OCI-LY7 (cell line): ENCODE results near the gene KCNJ12. TPM values are rescaled to one million over a fixed set of nuclear protein-coding genes. Genes with fewer than 3 reads are reported as not detected.
"Not testable (repeated sequence)": the region's sequence is repeated elsewhere in the genome, so short reads cannot be mapped to it uniquely, and the experiment has no call there.

Experiments
- BruUV-seq: library from RNA; stranded (reverse); fragments of 400-500 nt; replicated peaks from 2 replicates; lab custom pipeline; 2021; lab: Mats Ljungman, UMichigan
- CTCF ChIA-PET: fragments of 300-600 bp; sonication (Branson Sonifier 250); formaldehyde crosslinking; loops from one replicate; lab custom pipeline; 2022; ENCODE audit warnings: antibody characterized with exemption; ENCODE audit not compliant: unreplicated experiment; lab: Charles Lee
- POLR2A ChIA-PET: fragments of 300-600 bp; sonication (Branson Sonifier 250); formaldehyde crosslinking; loops from one replicate; lab custom pipeline; 2022; ENCODE audit warnings: antibody characterized with exemption; lab: Charles Lee
- DNase-seq: peaks from one replicate; pipeline ENCODE4 v3.0.0-alpha.2; 2015; ENCODE audit warnings: low spot score
- H2AFZ ChIP-seq: fragments of 200-600 bp; sonication (generic), shearing (Covaris generic); 2 replicates; pipeline ENCODE4 v1.6.1; 2014; ENCODE audit warnings: mild to moderate bottlenecking, antibody characterized with exemption, low read length, moderate library complexity
- H3K27ac ChIP-seq: fragments of 200-600 bp; sonication (generic); 2 replicates; pipeline ENCODE4 v1.5.1; 2014; ENCODE audit warnings: mixed run types, low read depth, mild to moderate bottlenecking, moderate library complexity, low read length, inconsistent platforms; ENCODE audit not compliant: poor library complexity, severe bottlenecking
- H3K36me3 ChIP-seq: fragments of 200-600 bp; sonication (generic); 2 replicates; pipeline ENCODE4 v1.6.1; 2014; ENCODE audit warnings: mild to moderate bottlenecking, antibody characterized with exemption, low read length, moderate library complexity, mixed read lengths; ENCODE audit not compliant: insufficient read depth
- H3K4me1 ChIP-seq: fragments of 200-600 bp; sonication (generic); 2 replicates; pipeline ENCODE4 v1.5.1; 2014; ENCODE audit warnings: mild to moderate bottlenecking, low read length; ENCODE audit not compliant: insufficient read depth, poor library complexity, severe bottlenecking
- H3K4me2 ChIP-seq: fragments of 200-600 bp; sonication (generic); 2 replicates; pipeline ENCODE4 v1.6.1; 2014; ENCODE audit warnings: mild to moderate bottlenecking, low read length
- H3K4me3 ChIP-seq: fragments of 200-600 bp; sonication (generic); 2 replicates; pipeline ENCODE4 v1.5.1; 2014; ENCODE audit warnings: mild to moderate bottlenecking, low read depth, low read length; ENCODE audit not compliant: poor library complexity, severe bottlenecking
- H3K79me2 ChIP-seq: fragments of 200-600 bp; sonication (generic); 2 replicates; pipeline ENCODE4 v1.6.1; 2016; ENCODE audit warnings: low read depth, mild to moderate bottlenecking, low read length, moderate library complexity, mixed read lengths; ENCODE audit not compliant: insufficient read depth
- H3K9me2 ChIP-seq: fragments of 200-600 bp; sonication (generic); 2 replicates; pipeline ENCODE4 v1.6.1; 2016; ENCODE audit warnings: mild to moderate bottlenecking, low read length, mixed read lengths; ENCODE audit not compliant: insufficient read depth
- H3K9me3 ChIP-seq: fragments of 200-600 bp; sonication (generic); 2 replicates; pipeline ENCODE4 v1.6.1; 2014; ENCODE audit warnings: mild to moderate bottlenecking, mixed run types, low read length, mixed read lengths
- H4K20me1 ChIP-seq: fragments of 200-600 bp; sonication (generic); 2 replicates; pipeline ENCODE4 v1.6.1; 2014; ENCODE audit warnings: mild to moderate bottlenecking, antibody characterized with exemption, low read length, moderate library complexity, mixed read lengths; ENCODE audit not compliant: insufficient read depth
- CTCF ChIP-seq: fragments of 200-600 bp; sonication (generic); conservative IDR thresholded peaks from 2 replicates; pipeline ENCODE4 v1.5.1; 2014; ENCODE audit warnings: mild to moderate bottlenecking, antibody characterized with exemption, low read length, moderate library complexity, mixed read lengths
- EZH2phosphoT487 ChIP-seq: fragments of 200-600 bp; sonication (generic); IDR thresholded peaks from 2 replicates; pipeline ENCODE4 v1.6.1; 2018; ENCODE audit warnings: low read depth, borderline replicate concordance, mild to moderate bottlenecking, mixed run types, antibody characterized with exemption, low read length, moderate library complexity, mixed read lengths
- intact Hi-C: fragments of 100-400 bp; cut with micrococcal nuclease; formaldehyde crosslinking; loops from one replicate; pipeline ENCODE4 v1.10.0; 2022; ENCODE audit not compliant: unreplicated experiment
- total RNA-seq, 2 experiments: library from RNA; depleted of rRNA in 1 of 2; stranded (reverse); fragments of >200 nt in 1 of 2; shearing (Covaris generic) in 1 of 2; gene quantifications; 2 replicates each; pipeline ENCODE4 v1.2.3, GENCODE V29; 2014 to 2022

Gene KCNJ12
- total RNA-seq, 2 experiments from 2014 or later = 0.16 to 0.17 TPM

GRCh38 chr17:21453144-21453898 is 77.2 kb downstream of the KCNJ12 start:
- CTCF ChIA-PET = no interaction called here
- Histone ChIP-seq H3K36me3 (no peaks in the 10 kb centered on the region), H2AFZ (no peak overlapping the region), H3K4me1 (no peaks in the 10 kb centered on the region), H3K9me3 (no peaks in the 10 kb centered on the region), H3K4me3 (no peak overlapping the region), H3K79me2 (no peaks in the 10 kb centered on the region), H3K9me2 (no peaks in the 10 kb centered on the region), H3K27ac (no peak overlapping the region), H3K4me2 (no peak overlapping the region), H4K20me1 (no peaks in the 10 kb centered on the region)
- no peak for DNase-seq
- no TSS peak for BruUV-seq
- no peak for TF ChIP-seq CTCF
- TF ChIP-seq EZH2phosphoT487 = no peak
- intact Hi-C loops = loop anchor here (5.0 kb wide), 1 partner anchor 171 kb away; the partner anchor contains the start of gene MAP2K3
- POLR2A ChIA-PET = no interaction called here

GRCh38 chr17:21454006-21454405 is 77.8 kb downstream of the KCNJ12 start:
- H3K36me3 ChIP-seq, H2AFZ ChIP-seq, H3K79me2 ChIP-seq, H3K27ac ChIP-seq, H3K4me2 ChIP-seq, H3K4me1 ChIP-seq, BruUV-seq, H4K20me1 ChIP-seq, H3K9me3 ChIP-seq, DNase-seq, H3K9me2 ChIP-seq, CTCF ChIA-PET, H3K4me3 ChIP-seq, POLR2A ChIA-PET: not testable (repeated sequence)
- intact Hi-C loops = loop anchor here (5.0 kb wide), 1 partner anchor 172 kb away; the partner anchor contains the start of gene MAP2K3

GRCh38 chr17:21454441-21454840 is 78.3 kb downstream of the KCNJ12 start:
- no peak for TF ChIP-seq EZH2phosphoT487
- TF ChIP-seq CTCF = no peak
- BruUV-seq = no TSS peak
- Histone ChIP-seq H3K9me3 (no peaks in the 10 kb centered on the region), H3K4me2 (no peak overlapping the region), H3K27ac (no peak overlapping the region), H3K9me2 (no peaks in the 10 kb centered on the region), H3K4me1 (no peaks in the 10 kb centered on the region), H3K4me3 (no peak overlapping the region), H3K36me3 (no peaks in the 10 kb centered on the region), H4K20me1 (no peaks in the 10 kb centered on the region), H3K79me2 (no peaks in the 10 kb centered on the region), H2AFZ (no peak overlapping the region)
- POLR2A ChIA-PET = no interaction called here
- intact Hi-C loops = loop anchor here (5.0 kb wide), 1 partner anchor 172 kb away; the partner anchor contains the start of gene MAP2K3
- CTCF ChIA-PET = no interaction called here
- DNase-seq = no peak
